Activated T-cell treated with anti-CD3 and anti-CD28 coated beads, Interleukin-2, amount 50 U/mL, for 72 hours (primary cell): ENCODE data around the gene MTM1. TPM values are rescaled to one million over a fixed set of nuclear protein-coding genes. Genes with fewer than 3 reads are reported as not detected.

Experiments used
- ATAC-seq, 2 donors: fragments of 150-1000 bp; cut with Tn5 transposase; replicated peaks in 1 of 2; 2 replicates each; pipeline ENCODE4 v1.10.0; 2021; ENCODE audit warnings: moderate library complexity in 2 of 2, mild to moderate bottlenecking in 1 of 2
- DNase-seq, 2 donors: peaks; one replicate each; pipeline ENCODE4 v3.0.0; 2021 to 2022; ENCODE audit warnings: mixed read lengths in 1 of 2
- H3K27ac Mint-ChIP-seq: one replicate; pipeline ENCODE4 v1.8.0; 2022; ENCODE audit warnings: mild to moderate bottlenecking, moderate library complexity, mixed read lengths
- H3K27me3 Mint-ChIP-seq: one replicate; pipeline ENCODE4 v1.8.0; 2022; ENCODE audit warnings: low read depth, mixed read lengths
- H3K36me3 Mint-ChIP-seq, 2 donors: one replicate each; pipeline ENCODE4 v1.8.0; 2022; ENCODE audit warnings: mixed read lengths in 2 of 2, mild to moderate bottlenecking in 1 of 2; ENCODE audit not compliant: insufficient read depth in 2 of 2
- H3K4me1 Mint-ChIP-seq: one replicate; pipeline ENCODE4 v1.8.0; 2022; ENCODE audit warnings: low read depth, mixed read lengths
- H3K4me3 Mint-ChIP-seq, 2 donors: one replicate each; pipeline ENCODE4 v1.8.0; 2022; ENCODE audit warnings: mild to moderate bottlenecking in 2 of 2, mixed read lengths in 2 of 2, moderate library complexity in 2 of 2
- H3K9me3 Mint-ChIP-seq, 2 donors: one replicate each; pipeline ENCODE4 v1.8.0; 2022; ENCODE audit warnings: mixed read lengths in 2 of 2
- total RNA-seq, 2 donors: library from RNA; stranded (reverse); gene quantifications; one replicate each; pipeline ENCODE4 v1.2.3, GENCODE V29; 2022

The MTM1 gene
- total RNA-seq, 2 donors from 2014 or later, result 28.9 to 30.9 TPM

DNA sequence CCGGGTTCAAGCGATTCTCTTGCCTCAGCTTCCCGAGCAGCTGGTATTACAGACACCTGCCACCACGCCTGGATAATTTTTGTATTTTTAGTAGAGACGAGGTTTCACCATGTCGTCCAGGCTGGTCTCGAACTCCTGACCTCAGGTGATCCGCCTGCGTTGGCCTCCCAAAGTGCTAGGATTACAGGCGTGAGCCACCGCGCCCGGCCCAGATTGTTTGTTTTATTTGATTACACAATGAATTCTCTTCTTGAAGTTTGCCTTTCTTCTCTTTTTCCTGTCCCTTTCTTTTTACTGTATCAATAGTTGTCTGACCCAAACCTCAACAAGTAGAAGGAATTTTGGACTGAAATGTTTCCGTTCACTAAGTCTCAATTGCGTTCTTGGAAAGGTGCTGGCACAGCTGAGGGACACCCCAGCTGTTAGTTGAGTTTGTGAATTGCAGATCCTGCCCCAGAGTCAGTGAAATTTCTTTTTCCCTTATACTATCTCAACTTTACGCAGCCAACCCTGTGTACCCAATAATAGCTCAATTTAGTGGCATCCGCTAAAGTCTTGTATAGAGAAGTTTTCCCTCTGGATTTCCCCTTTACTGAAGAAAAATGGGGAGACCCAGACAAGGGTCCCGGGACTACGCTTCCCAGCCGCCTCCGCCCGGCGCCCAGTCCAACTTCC lies 639 bp upstream of the MTM1 start:
- no peak for DNase-seq
- peaks cover 34% of the 10 kb centered on the region for H3K4me1 Mint-ChIP-seq
- no peaks in the 10 kb centered on the region for H3K9me3 Mint-ChIP-seq
- H3K4me3 Mint-ChIP-seq, result peak overlapping the region; percentile 65 to 88
- H3K36me3 Mint-ChIP-seq, result no peaks in the 10 kb centered on the region
- ATAC-seq, result no peak
- peaks cover 9% of the 10 kb centered on the region for H3K27me3 Mint-ChIP-seq
- H3K27ac Mint-ChIP-seq, result no peak overlapping the region

GRCh38 chrX:150569155-150569477 lies 695 bp downstream of the MTM1 start:
- no peaks in the 10 kb centered on the region for H3K9me3 Mint-ChIP-seq
- peak overlapping the region; percentile 83 to 87 for H3K4me3 Mint-ChIP-seq

DNA sequence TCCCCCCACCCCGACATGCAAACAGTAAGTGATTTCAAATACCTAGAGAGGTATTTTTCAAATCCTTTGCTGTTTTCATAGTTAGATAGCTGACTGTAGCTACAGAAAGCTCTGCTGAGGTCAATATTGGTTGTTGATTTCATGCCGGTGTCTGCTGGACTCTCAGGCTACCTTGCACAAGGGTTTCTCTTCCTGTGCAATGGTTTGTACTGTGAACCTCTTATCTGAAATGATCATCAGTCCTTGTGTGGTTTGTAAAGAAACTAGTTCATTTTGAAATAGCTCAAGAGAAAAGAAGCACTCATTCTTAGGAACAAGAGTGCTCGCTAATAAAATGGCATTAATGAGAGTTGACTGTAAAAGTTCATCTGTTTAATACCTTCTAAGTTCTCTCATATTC lies 2.1 kb downstream of the MTM1 start:
- H3K4me3 Mint-ChIP-seq, result peak overlapping the region; percentile 83 to 87
- no peaks in the 10 kb centered on the region for H3K36me3 Mint-ChIP-seq
- DNase-seq, result no peak
- H3K27me3 Mint-ChIP-seq, result peaks cover 7% of the 10 kb centered on the region
- H3K9me3 Mint-ChIP-seq, result no peaks in the 10 kb centered on the region
- peaks cover 62% of the 10 kb centered on the region for H3K4me1 Mint-ChIP-seq
- peak overlapping the region; percentile 72 for H3K27ac Mint-ChIP-seq
- ATAC-seq, result no peak

More at GRCh38 chrX:150569155-150569477, 695 bp downstream of the MTM1 start:
- peaks cover 7% of the 10 kb centered on the region for H3K27me3 Mint-ChIP-seq
- peak overlapping the region; percentile 72 for H3K27ac Mint-ChIP-seq
- H3K36me3 Mint-ChIP-seq, result no peaks in the 10 kb centered on the region
- peaks cover 48% of the 10 kb centered on the region for H3K4me1 Mint-ChIP-seq
- DNase-seq, result peak; percentile 45 to 46
- ATAC-seq, result peak; percentile 26 to 30

DNA sequence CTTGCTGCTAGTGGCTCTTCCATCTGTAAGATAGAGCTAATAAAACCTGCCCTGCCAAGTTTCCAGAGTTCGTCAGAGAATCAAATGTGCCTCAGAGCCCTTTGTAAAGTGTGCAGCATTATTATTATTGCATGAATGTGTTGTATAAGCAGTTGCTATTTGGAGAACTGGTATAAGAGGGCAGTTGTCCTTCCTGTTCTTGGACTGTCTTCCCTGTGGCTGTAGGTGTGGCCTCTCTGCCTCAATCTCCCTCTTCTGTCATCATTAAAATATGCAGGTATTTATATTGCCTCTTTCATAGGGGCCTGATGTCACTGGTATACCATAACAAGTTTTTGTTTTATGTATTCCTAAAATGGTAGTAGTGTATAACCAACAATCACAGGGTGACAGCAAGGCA lies 3.8 kb downstream of the MTM1 start:
- DNase-seq, result no peak
- Mint-ChIP-seq H3K9me3 (no peaks in the 10 kb centered on the region), H3K27ac (peak overlapping the region; percentile 97), H3K27me3 (no peaks in the 10 kb centered on the region), H3K4me3 (peak overlapping the region; percentile 83 to 92), H3K36me3 (no peaks in the 10 kb centered on the region), H3K4me1 (peaks cover 79% of the 10 kb centered on the region)
- ATAC-seq, result no peak

DNA sequence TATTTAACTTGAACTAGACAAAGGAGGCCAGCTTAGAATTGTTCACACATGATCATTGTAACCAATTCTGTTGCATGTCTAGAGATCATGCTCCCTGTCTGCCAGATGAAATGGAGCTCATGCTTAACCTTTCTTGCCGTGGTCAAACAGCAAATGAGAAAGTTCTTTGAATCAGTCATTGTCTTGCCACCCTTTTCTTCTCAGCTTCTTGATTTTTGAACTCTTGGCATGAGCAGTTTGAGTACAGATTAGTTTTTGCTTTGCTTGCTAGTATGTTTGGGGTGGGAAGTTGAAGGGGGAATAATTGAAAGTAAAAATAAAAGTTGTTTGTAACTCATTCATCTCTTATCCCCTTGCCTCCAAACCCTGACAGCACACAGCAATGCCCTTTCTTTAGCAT lies 4.7 kb downstream of the MTM1 start:
- Mint-ChIP-seq H3K27ac (peak overlapping the region; percentile 97), H3K4me3 (peak overlapping the region; percentile 83 to 92), H3K36me3 (no peaks in the 10 kb centered on the region), H3K27me3 (no peaks in the 10 kb centered on the region), H3K9me3 (no peaks in the 10 kb centered on the region), H3K4me1 (peaks cover 88% of the 10 kb centered on the region)
- no peak for DNase-seq
- ATAC-seq, result no peak

DNA sequence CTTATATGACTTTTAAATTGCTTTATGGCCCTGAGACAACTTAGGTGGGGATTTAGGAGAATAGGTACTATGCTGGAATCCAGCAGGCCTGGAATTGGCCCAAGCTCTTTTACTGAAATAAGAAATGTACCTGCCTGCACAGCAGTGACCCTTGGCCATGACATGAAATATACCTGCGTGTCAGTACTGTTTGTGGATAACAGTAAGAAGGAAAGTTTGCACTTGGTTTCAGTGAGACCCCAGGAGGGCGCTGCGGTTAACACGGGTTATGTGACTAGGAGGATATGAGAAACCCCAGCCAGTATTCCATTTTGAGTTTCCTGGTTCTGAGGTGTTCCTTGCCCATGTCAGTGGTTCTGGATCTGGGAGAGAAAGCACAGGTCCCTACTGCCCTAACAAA lies 5.3 kb downstream of the MTM1 start:
- peak; percentile 26 to 36 for ATAC-seq

GRCh38 chrX:150574559-150575418 lies 6.4 kb downstream of the MTM1 start:
- peak overlapping the region; percentile 83 to 92 for H3K4me3 Mint-ChIP-seq
- no peaks in the 10 kb centered on the region for H3K27me3 Mint-ChIP-seq
- H3K36me3 Mint-ChIP-seq, result peaks cover 2 to 3% of the 10 kb centered on the region in 2 donors
- DNase-seq (peak; percentile 27 to 43), ATAC-seq (peak; percentile 63 to 69)
- H3K4me1 Mint-ChIP-seq, result peaks cover 85% of the 10 kb centered on the region
- peaks cover 0 to 1% of the 10 kb centered on the region in 2 donors for H3K9me3 Mint-ChIP-seq
- peak overlapping the region; percentile 97 for H3K27ac Mint-ChIP-seq

More for the DNA sequence above, 5.3 kb downstream of the MTM1 start:
- peaks cover 0 to 1% of the 10 kb centered on the region in 2 donors for H3K36me3 Mint-ChIP-seq
- H3K27me3 Mint-ChIP-seq, result no peaks in the 10 kb centered on the region
- peak overlapping the region; percentile 83 to 92 for H3K4me3 Mint-ChIP-seq
- DNase-seq, result peak; percentile 63 to 66
- no peaks in the 10 kb centered on the region for H3K9me3 Mint-ChIP-seq
- peaks cover 89% of the 10 kb centered on the region for H3K4me1 Mint-ChIP-seq
- peak overlapping the region; percentile 97 for H3K27ac Mint-ChIP-seq

- H3K27ac Mint-ChIP-seq, result peak overlapping the region; percentile 97
- H3K4me1 Mint-ChIP-seq, result peaks cover 78% of the 10 kb centered on the region
- ATAC-seq (peak; percentile 72 to 77), DNase-seq (peak; percentile 76)
- H3K27me3 Mint-ChIP-seq, result no peaks in the 10 kb centered on the region
- H3K36me3 Mint-ChIP-seq, result peaks cover 3% of the 10 kb centered on the region in 2 donors
- peak overlapping the region; percentile 83 to 92 for H3K4me3 Mint-ChIP-seq
- peaks cover 0 to 1% of the 10 kb centered on the region in 2 donors for H3K9me3 Mint-ChIP-seq
These were observed 7.0 kb downstream of the MTM1 start for GRCh38 chrX:150575419-150575814.

DNA sequence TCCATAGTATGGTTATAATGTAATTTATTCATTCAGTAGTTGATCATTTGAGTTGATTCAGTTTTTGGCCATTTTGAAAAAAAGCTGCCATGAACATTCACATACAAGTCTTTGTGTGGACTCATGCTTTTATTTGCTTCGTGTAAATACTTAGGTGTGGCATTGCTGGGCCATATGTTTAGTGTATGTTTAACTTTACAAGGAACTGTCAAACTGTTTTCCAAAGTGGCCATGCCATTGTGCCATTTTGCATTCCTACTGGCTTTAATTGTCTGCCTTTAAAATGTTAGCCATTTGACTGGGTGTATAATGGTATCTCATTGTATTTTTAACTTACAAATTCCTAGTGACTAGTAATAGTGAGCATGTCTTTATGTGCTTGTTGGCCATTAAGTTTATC lies 8.8 kb downstream of the MTM1 start:
- peak overlapping the region; percentile 83 to 92 for H3K4me3 Mint-ChIP-seq
- peaks cover 3 to 4% of the 10 kb centered on the region in 2 donors for H3K36me3 Mint-ChIP-seq
- no peaks in the 10 kb centered on the region for H3K27me3 Mint-ChIP-seq
- ATAC-seq, result no peak
- peaks cover 0 to 1% of the 10 kb centered on the region in 2 donors for H3K9me3 Mint-ChIP-seq
- H3K27ac Mint-ChIP-seq, result peak overlapping the region; percentile 97
- DNase-seq, result no peak
- H3K4me1 Mint-ChIP-seq, result peaks cover 68% of the 10 kb centered on the region

DNA sequence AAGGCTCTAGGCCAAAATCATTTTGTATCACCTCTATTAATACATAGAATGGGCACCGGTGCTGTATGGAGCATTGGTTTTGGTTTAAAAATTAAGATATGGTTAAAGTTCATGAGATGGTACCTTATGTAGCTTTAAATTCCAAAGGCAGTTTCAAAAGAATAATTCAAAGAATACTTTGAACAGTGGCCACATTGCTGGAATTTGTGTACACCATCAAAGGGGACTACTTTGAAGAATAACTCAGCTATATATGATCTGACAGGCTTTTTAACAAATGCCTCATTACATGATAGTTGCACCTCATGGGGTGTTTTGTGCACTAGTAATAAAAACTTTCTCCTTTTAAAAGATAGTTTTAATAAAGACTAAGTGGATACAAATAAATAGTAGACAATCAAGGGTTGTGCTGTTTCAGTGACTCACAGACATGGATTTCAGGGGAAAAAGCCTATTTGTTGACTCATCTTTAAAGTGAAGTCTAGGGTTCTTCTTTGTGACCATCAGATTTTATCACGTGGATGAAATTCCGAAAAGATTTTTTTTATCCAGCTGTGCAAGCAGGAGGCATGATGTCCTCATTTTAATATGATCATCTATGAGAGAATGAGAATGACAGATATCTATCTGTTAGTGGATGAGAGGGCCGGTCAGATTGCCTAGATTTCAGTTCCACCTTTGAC lies 12.8 kb downstream of the MTM1 start:
- no peak overlapping the region for H3K27ac Mint-ChIP-seq
- H3K36me3 Mint-ChIP-seq, result peaks cover 3 to 4% of the 10 kb centered on the region in 2 donors
- peaks cover 0 to 1% of the 10 kb centered on the region in 2 donors for H3K9me3 Mint-ChIP-seq
- peaks cover 43% of the 10 kb centered on the region for H3K4me1 Mint-ChIP-seq
- no peak overlapping the region for H3K4me3 Mint-ChIP-seq
- ATAC-seq (no peak), DNase-seq (no peak)
- peaks cover 7% of the 10 kb centered on the region for H3K27me3 Mint-ChIP-seq

DNA sequence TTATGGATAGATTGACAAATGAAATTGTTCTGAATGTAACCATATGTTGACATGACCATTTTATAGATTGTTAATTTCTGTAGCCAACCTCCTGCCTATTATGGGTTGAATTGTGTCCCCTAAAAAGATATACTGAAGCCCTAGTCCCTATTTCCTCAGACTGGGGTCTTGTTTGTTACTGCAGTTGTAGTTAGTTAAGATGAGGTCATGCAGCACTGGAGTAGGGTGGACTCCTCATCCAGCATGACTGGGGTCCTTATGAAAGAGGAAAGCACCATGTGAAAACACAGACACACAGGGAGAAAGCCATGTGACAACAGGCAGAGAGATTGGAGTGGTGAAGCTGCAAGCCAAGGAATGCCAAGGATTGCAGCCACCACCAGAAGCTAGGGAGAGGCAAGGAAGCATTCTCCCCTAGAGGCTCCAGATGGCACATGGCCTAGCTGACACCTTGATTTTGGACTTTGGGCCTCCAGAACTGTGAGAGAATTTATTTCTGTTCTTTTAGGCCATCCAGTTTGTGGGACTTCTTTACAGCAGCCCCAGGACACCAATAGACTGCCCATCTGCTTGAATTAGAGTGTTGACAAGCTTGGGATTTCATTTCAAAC lies 14.0 kb downstream of the MTM1 start:
- peaks cover 16% of the 10 kb centered on the region for H3K27me3 Mint-ChIP-seq
- peaks cover 35% of the 10 kb centered on the region for H3K4me1 Mint-ChIP-seq
- H3K4me3 Mint-ChIP-seq, result no peak overlapping the region
- peaks cover 0 to 1% of the 10 kb centered on the region in 2 donors for H3K9me3 Mint-ChIP-seq
- ATAC-seq (peak in 1 of 2 donors; percentile 60), DNase-seq (no peak)
- no peak overlapping the region for H3K27ac Mint-ChIP-seq
- H3K36me3 Mint-ChIP-seq, result peaks cover 3 to 4% of the 10 kb centered on the region in 2 donors

DNA sequence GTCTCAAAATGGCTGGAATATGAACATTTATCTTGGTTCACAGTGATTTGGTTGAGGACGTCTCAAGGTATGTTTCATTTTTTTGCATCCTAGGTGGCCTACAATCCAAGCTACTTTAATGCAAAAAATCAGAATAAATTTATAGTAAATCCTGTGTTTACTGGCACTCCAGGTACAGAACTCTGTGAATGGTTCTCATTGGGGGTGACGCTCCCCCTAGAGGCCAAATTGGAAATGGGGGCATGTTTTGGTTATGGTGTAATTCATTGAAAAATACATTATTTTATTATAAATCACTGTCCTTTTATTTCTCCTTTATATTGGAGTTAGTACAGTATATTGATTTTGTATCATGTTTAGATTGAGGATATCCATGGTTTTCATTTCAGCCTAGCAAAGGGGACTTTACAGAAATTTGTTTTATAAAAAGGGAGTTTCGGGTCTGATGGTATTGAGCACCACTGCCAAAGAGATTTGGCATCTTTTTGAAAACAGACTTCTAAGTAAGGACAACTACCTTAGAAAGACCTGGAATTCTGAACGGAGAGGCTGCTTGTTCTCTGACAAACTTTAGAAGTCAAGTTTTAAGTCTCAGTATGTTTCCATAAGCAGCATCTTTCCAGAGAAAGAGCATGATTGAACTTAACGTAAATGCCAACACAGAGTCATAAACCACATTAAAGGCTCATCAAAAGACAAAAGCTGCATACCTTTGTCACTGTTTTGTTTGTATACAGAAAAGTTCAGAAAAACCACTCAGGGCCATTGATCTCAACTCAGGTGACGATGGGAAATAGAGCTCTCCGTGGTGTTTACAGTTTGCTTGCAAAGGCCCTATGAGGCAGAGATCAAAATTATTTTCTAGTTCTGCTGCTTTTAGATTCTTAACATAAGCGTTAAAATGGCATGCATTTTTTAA lies 19.4 kb downstream of the MTM1 start:
- ATAC-seq, result no peak
- no peaks in the 10 kb centered on the region for H3K36me3 Mint-ChIP-seq

More for the DNA sequence above, 19.4 kb downstream of the MTM1 start:
- Mint-ChIP-seq H3K27me3 (peaks cover 17% of the 10 kb centered on the region), H3K9me3 (no peaks in the 10 kb centered on the region), H3K4me3 (no peak overlapping the region), H3K27ac (no peak overlapping the region), H3K4me1 (peaks cover 14% of the 10 kb centered on the region)
- peak; percentile 37 to 39 for DNase-seq
